Natural killer cell (primary cell): ENCODE measurements around the gene KIZ. TPM values are rescaled to one million over a fixed set of nuclear protein-coding genes. Genes with fewer than 3 reads are reported as not detected.

Source experiments
- ATAC-seq, 3 donors: fragments of 150-1000 bp in 2 of 3; fragments of 200-7000 bp in 1 of 3; cut with Tn5 transposase; 1 replicate in 1 of 3; 2 replicates in 2 of 3; pipeline ENCODE4 v1.10.0; 2021; ENCODE audit warnings: mild to moderate bottlenecking in 2 of 3, moderate library complexity in 2 of 3
- DNase-seq, 2 donors: peaks; one replicate each; pipeline versions ENCODE4 v3.0.0 to v3.0.0-alpha.2; 2013 to 2021; ENCODE audit warnings: mixed read lengths in 1 of 2
- H3K27ac ChIP-seq: one replicate; pipeline ENCODE4 v1.5.1; 2013; ENCODE audit warnings: mild to moderate bottlenecking, low read length
- H3K27me3 ChIP-seq: one replicate; pipeline ENCODE4 v1.6.1; 2013; ENCODE audit warnings: low read length; ENCODE audit not compliant: control insufficient read depth, insufficient read depth
- H3K36me3 ChIP-seq: one replicate; pipeline ENCODE4 v1.6.1; 2013; ENCODE audit warnings: low read length; ENCODE audit not compliant: control insufficient read depth, insufficient read depth
- H3K4me1 ChIP-seq: one replicate; pipeline ENCODE4 v1.6.1; 2013; ENCODE audit warnings: low read length; ENCODE audit not compliant: control insufficient read depth, insufficient read depth
- H3K4me3 ChIP-seq: one replicate; pipeline ENCODE4 v1.5.1; 2013; ENCODE audit warnings: low read length
- H3K9me3 ChIP-seq: one replicate; pipeline ENCODE4 v1.6.1; 2013; ENCODE audit warnings: low read length; ENCODE audit not compliant: control insufficient read depth, insufficient read depth
- H3K27ac Mint-ChIP-seq, 2 donors: one replicate each; pipeline ENCODE4 v1.8.0; 2022; ENCODE audit warnings: mild to moderate bottlenecking in 2 of 2, mixed read lengths in 2 of 2, moderate library complexity in 1 of 2
- H3K27me3 Mint-ChIP-seq, 2 donors: one replicate each; pipeline ENCODE4 v1.8.0; 2022; ENCODE audit warnings: low read depth in 2 of 2, mixed read lengths in 2 of 2
- H3K36me3 Mint-ChIP-seq: one replicate; pipeline ENCODE4 v1.8.0; 2022; ENCODE audit warnings: mixed read lengths
- H3K4me1 Mint-ChIP-seq, 2 donors: one replicate each; pipeline ENCODE4 v1.8.0; 2022; ENCODE audit warnings: mixed read lengths in 2 of 2
- H3K4me3 Mint-ChIP-seq: one replicate; pipeline ENCODE4 v1.8.0; 2022; ENCODE audit warnings: mild to moderate bottlenecking, moderate library complexity, mixed read lengths
- H3K9me3 Mint-ChIP-seq, 2 donors: one replicate each; pipeline ENCODE4 v1.8.0; 2022; ENCODE audit warnings: mixed read lengths in 2 of 2
- CTCF ChIP-seq: fragments of 200-600 bp; IDR thresholded peaks from one replicate; pipeline ENCODE4 v1.8.0; 2022; ENCODE audit warnings: antibody characterized with exemption
- WGBS: methylation state at CpG from one replicate; pipeline ENCODE4 v1.1.7; 2013; ENCODE audit warnings: missing lambda C conversion rate; ENCODE audit not compliant: insufficient coverage; 5-methylcytosine and 5-hydroxymethylcytosine counted together
- intact Hi-C: fragments of 100-400 bp; cut with micrococcal nuclease; formaldehyde crosslinking; loops from one replicate; pipeline ENCODE4 v1.14.2; 2022
- total RNA-seq, 4 donors: library from RNA; stranded (reverse); fragments of 120-200 nt in 1 of 4; gene quantifications; one replicate each; pipeline versions ENCODE4 v1.2.3 to v1.2.4, GENCODE V29; 2013 to 2022

The KIZ gene
- total RNA-seq, 3 donors from 2014 or later (not counting 1 experiment from before 2014, with no cell fraction given): 32.9 to 38.2 (median 35.3) TPM

GRCh38 chr20:21179757-21180156, 53.9 kb downstream of the KIZ start:
- WGBS: 95% methylated on average over 2 of the region's 2 CpGs
- peaks cover 0 to 12% of the 10 kb centered on the region in 2 donors for H3K4me1 Mint-ChIP-seq
- Histone ChIP-seq H3K4me3 (no peak overlapping the region), H3K36me3 (no peaks in the 10 kb centered on the region), H3K9me3 (no peaks in the 10 kb centered on the region), H3K27me3 (no peaks in the 10 kb centered on the region), H3K27ac (no peak overlapping the region), H3K4me1 (no peaks in the 10 kb centered on the region)
- no peaks in the 10 kb centered on the region for H3K27me3 Mint-ChIP-seq
- DNase-seq: no peak
- H3K9me3 Mint-ChIP-seq: no peaks in the 10 kb centered on the region
- H3K4me3 Mint-ChIP-seq: no peak overlapping the region
- no peak for TF ChIP-seq CTCF
- H3K27ac Mint-ChIP-seq: no peak overlapping the region
- H3K36me3 Mint-ChIP-seq: no peaks in the 10 kb centered on the region
- intact Hi-C loops: no loop called here
- ATAC-seq: no peak

- Mint-ChIP-seq H3K27ac (no peak overlapping the region), H3K9me3 (no peaks in the 10 kb centered on the region), H3K36me3 (no peaks in the 10 kb centered on the region), H3K4me1 (peaks cover 0 to 12% of the 10 kb centered on the region in 2 donors), H3K27me3 (no peaks in the 10 kb centered on the region), H3K4me3 (no peak overlapping the region)
- no peak overlapping the region for H3K4me3 ChIP-seq
- no peaks in the 10 kb centered on the region for H3K36me3 ChIP-seq
- H3K9me3 ChIP-seq: no peaks in the 10 kb centered on the region
- H3K27me3 ChIP-seq: no peaks in the 10 kb centered on the region
- H3K4me1 ChIP-seq: no peaks in the 10 kb centered on the region
- WGBS: 95% methylated on average over 5 of the region's 6 CpGs
- TF ChIP-seq CTCF: no peak
- intact Hi-C loops: no loop called here
- DNase-seq: no peak
- H3K27ac ChIP-seq: no peak overlapping the region
- ATAC-seq: no peak
Observed at GRCh38 chr20:21180248-21180647, 54.4 kb downstream of the KIZ start.

DNA sequence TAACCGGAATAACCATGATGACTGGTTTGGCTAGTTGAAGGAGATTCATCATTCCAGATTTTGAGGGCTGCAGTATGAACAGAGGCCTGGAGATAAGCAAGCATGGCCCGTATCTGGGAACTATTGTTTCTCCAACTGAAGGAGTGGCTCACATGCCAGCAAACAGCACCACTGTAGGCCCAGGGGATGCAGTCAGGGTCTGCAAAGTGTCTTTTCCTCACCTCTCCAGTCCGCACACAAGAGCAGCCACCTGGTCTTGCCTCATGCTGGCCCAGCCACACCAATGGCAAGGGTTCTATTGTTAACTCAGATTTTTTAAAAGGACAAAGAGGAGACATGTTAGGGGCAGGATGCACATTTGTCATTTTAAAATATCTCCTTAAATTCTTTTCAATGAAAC, 55.1 kb downstream of the KIZ start:
- no peaks in the 10 kb centered on the region for H3K36me3 Mint-ChIP-seq
- DNase-seq (no peak), ATAC-seq (no peak)
- Histone ChIP-seq H3K4me1 (no peaks in the 10 kb centered on the region), H3K27ac (no peak overlapping the region), H3K9me3 (no peaks in the 10 kb centered on the region), H3K36me3 (no peaks in the 10 kb centered on the region), H3K27me3 (no peaks in the 10 kb centered on the region), H3K4me3 (no peak overlapping the region)
- TF ChIP-seq CTCF: no peak
- intact Hi-C loops: no loop called here
- H3K4me3 Mint-ChIP-seq: no peak overlapping the region
- no peaks in the 10 kb centered on the region for H3K9me3 Mint-ChIP-seq
- no peaks in the 10 kb centered on the region for H3K27me3 Mint-ChIP-seq
- H3K4me1 Mint-ChIP-seq: peaks cover 0 to 12% of the 10 kb centered on the region in 2 donors
- no peak overlapping the region for H3K27ac Mint-ChIP-seq
- WGBS: 94% methylated on average over 3 of the region's 3 CpGs

DNA sequence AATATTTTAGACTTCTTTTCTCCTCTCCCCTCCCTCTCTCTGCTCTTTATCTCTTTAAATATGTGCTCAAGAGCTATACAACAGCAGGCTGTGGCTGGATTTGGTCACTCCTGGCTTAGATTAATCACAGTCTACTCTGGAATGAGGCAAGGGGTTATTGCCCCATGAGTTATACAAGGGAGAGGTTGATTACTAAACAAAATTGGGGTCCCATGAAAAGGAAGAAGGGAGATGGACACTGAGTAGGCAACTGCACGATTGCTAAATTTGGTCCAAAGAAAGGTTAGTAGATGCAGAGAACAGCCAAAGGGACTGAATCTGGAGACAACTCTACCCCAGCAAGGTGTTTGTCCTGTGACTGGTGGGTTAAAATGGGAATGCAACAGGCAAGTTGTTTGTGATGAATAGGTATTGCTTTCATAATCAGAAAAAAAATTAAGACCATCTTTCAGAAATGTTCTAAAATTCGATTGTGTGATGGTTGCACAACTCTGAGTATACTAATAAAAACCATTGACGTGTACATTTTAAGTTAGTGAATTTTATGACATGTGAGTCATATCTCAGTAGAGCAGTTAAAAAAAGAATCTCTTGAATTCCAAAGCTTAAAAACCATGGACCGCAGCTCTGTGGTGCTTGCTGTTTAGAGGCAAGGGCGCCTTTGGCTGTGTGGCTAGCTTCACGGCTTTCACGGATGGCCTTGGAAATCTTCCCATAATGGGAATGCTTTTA, 57.1 kb downstream of the KIZ start:
- H3K27ac ChIP-seq: no peak overlapping the region
- no peak overlapping the region for H3K4me3 Mint-ChIP-seq

More for the DNA sequence above, 57.1 kb downstream of the KIZ start:
- no peaks in the 10 kb centered on the region for H3K27me3 Mint-ChIP-seq
- TF ChIP-seq CTCF: no peak
- H3K9me3 ChIP-seq: no peaks in the 10 kb centered on the region
- H3K4me1 Mint-ChIP-seq: peaks cover 0 to 12% of the 10 kb centered on the region in 2 donors
- no peak overlapping the region for H3K4me3 ChIP-seq
- H3K27me3 ChIP-seq: no peaks in the 10 kb centered on the region
- DNase-seq (no peak), ATAC-seq (no peak)
- no peaks in the 10 kb centered on the region for H3K4me1 ChIP-seq
- intact Hi-C loops: no loop called here
- H3K9me3 Mint-ChIP-seq: no peaks in the 10 kb centered on the region
- H3K36me3 ChIP-seq: no peaks in the 10 kb centered on the region
- no peak overlapping the region for H3K27ac Mint-ChIP-seq
- H3K36me3 Mint-ChIP-seq: no peaks in the 10 kb centered on the region
- 98% methylated on average over 7 of the region's 7 CpGs for WGBS
